NT2/D1 (cell line): ENCODE data around the gene TEX14.

Experiments used
- DNase-seq: peaks from one replicate; pipeline ENCODE4 v3.0.0-alpha.2; 2011; ENCODE audit warnings: low read depth, low spot score
- H3K27me3 ChIP-seq: 2 replicates; pipeline ENCODE4 v1.6.0; 2011; ENCODE audit warnings: mild to moderate bottlenecking; ENCODE audit not compliant: insufficient read length, insufficient read depth
- H3K36me3 ChIP-seq: 2 replicates; pipeline ENCODE4 v1.6.1; 2011; ENCODE audit warnings: mild to moderate bottlenecking, low read length, mixed read lengths; ENCODE audit not compliant: insufficient read depth, insufficient read length
- H3K4me1 ChIP-seq: 2 replicates; pipeline ENCODE4 v1.5.1; 2011; ENCODE audit not compliant: insufficient read depth, insufficient read length
- H3K4me3 ChIP-seq: 2 replicates; pipeline ENCODE4 v1.5.1; 2011; ENCODE audit warnings: low read depth; ENCODE audit not compliant: insufficient read length
- H3K9ac ChIP-seq: 2 replicates; pipeline ENCODE4 v1.6.0; 2011; ENCODE audit warnings: low read depth; ENCODE audit not compliant: insufficient read length
- H3K9me3 ChIP-seq: 2 replicates; pipeline ENCODE4 v1.5.1; 2011; ENCODE audit warnings: mild to moderate bottlenecking, low read length; ENCODE audit not compliant: insufficient read depth
- SUZ12 ChIP-seq: IDR thresholded peaks from 2 replicates; pipeline ENCODE4 v1.6.1; 2011; ENCODE audit not compliant: insufficient read length, insufficient read depth; ENCODE audit errors: extremely low read depth
- YY1 ChIP-seq: IDR thresholded peaks from 2 replicates; pipeline ENCODE4 v1.6.1; 2011; ENCODE audit not compliant: insufficient read length, insufficient read depth
- ZNF274 ChIP-seq: IDR thresholded peaks from 2 replicates; pipeline ENCODE4 v1.6.1; 2011; ENCODE audit warnings: mild to moderate bottlenecking, low read depth, low read length

Gene TEX14

DNA sequence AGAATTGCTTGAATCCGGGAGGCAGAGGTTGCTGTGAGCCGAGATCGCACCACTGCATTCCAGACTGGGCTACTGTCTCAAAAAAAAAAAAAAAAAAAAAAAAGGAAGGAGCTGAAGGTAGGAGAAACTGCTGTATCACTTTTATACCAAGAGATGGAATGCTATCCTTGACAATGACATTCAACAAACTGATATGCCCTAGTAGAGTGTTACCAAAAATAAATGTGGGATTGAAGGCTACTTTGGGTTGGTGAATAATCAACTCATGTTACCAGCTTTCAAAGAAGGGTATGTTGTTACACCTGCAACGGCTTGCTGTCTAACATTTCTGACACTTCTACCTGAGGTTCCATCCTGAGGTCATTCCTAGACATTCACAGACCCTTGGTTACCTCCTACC is 84.9 kb downstream of the TEX14 start:
- H3K9ac ChIP-seq, result no peak overlapping the region
- no peaks in the 10 kb centered on the region for H3K9me3 ChIP-seq
- no peaks in the 10 kb centered on the region for H3K27me3 ChIP-seq
- H3K36me3 ChIP-seq, result no peaks in the 10 kb centered on the region
- no peaks in the 10 kb centered on the region for H3K4me1 ChIP-seq
- TF ChIP-seq YY1 (no peak), SUZ12 (no peak)
- H3K4me3 ChIP-seq, result no peak overlapping the region
- no peak for DNase-seq

DNA sequence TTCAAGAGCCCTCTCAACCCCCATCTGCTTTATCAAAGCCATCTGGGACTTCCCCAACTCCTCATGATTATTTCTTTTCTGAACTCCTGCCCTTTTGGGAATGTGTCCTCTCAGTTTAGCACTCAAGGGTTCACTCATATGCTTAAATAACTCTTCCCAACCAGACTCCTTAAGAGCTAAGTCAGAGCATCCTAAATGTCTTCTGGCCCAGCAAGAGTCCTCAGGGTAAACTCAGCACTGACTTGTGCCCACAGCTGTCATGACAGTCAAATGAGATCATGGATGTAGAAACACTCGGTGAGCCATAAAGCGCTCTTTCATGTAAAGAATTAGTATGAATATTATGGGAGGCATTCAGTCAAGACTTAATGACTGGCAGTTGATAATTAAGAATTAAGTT is 85.9 kb downstream of the TEX14 start:
- H3K4me1 ChIP-seq, result no peaks in the 10 kb centered on the region
- H3K9ac ChIP-seq, result no peak overlapping the region
- no peak for DNase-seq
- no peaks in the 10 kb centered on the region for H3K27me3 ChIP-seq
- no peaks in the 10 kb centered on the region for H3K36me3 ChIP-seq
- TF ChIP-seq ZNF274 (no peak), SUZ12 (no peak), YY1 (no peak)
- H3K9me3 ChIP-seq, result no peaks in the 10 kb centered on the region
- H3K4me3 ChIP-seq, result no peak overlapping the region

DNA sequence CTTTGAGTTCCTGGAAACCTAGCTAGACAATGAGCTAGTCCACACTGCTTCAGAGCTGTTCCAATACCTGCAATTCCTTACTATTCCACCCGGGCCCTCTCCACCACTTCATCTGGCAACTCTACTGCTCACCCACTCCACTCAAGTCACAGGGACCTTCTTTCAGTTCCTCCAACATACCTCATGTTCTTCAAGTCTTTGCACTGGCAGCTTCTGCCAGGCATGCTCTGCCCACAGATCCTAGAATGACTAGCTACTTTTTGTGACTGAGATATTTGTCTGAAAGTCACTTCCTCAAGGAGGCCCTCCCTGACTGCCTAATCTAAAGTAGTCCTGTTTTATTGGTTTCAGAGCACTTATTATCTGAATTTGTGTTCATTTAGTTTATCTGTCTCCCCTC is 86.4 kb downstream of the TEX14 start:
- H3K4me1 ChIP-seq, result no peaks in the 10 kb centered on the region
- no peak for DNase-seq
- H3K9me3 ChIP-seq, result no peaks in the 10 kb centered on the region
- no peaks in the 10 kb centered on the region for H3K36me3 ChIP-seq
- H3K27me3 ChIP-seq, result no peaks in the 10 kb centered on the region
- no peak overlapping the region for H3K4me3 ChIP-seq
- no peak overlapping the region for H3K9ac ChIP-seq
- no peak for TF ChIP-seq ZNF274
- no peak for TF ChIP-seq SUZ12
- TF ChIP-seq YY1, result no peak

DNA sequence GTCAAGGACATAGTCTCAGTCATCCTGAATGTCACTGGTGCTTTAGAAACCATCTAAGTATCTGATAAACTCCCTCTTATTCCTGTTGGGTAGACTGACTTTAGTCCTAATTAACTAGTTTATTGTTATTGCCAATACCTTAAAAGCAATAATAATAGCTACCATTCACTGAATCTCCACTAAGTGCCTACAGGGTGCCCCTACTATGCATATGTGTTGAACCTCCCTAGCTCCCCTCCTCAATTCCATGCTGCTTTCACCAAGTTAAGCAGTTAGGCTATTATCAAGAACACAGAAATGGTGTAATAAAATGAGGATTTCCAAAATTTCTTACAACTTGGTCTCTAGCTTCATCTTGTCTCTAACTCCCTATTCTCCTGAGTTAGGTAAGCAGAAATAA is 89.9 kb downstream of the TEX14 start:
- H3K4me1 ChIP-seq, result no peaks in the 10 kb centered on the region
- H3K36me3 ChIP-seq, result no peaks in the 10 kb centered on the region
- no peak overlapping the region for H3K9ac ChIP-seq
- no peaks in the 10 kb centered on the region for H3K9me3 ChIP-seq
- H3K27me3 ChIP-seq, result no peaks in the 10 kb centered on the region
- no peak for DNase-seq
- no peak overlapping the region for H3K4me3 ChIP-seq
- TF ChIP-seq YY1 (no peak), SUZ12 (no peak), ZNF274 (no peak)

DNA sequence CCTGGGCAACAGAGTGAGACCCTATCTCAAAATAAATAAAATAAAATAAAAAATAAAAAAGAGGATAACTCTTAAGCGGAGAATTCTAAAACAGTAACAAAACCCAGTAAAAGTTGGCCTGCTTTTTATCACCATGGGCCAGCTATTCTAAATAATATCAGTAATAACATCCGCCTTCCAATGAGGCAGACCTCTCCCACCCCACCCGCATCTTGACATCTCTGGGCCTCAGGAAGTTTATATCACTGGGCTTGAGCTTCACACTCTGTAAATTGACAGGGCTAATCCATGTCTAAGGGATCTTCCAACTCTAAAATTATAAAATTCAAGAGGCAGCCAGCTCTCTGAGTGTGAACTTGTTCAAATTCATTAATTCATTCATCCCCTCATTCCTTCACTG is 94.5 kb downstream of the TEX14 start:
- Histone ChIP-seq H3K9ac (no peak overlapping the region), H3K27me3 (no peaks in the 10 kb centered on the region), H3K36me3 (no peaks in the 10 kb centered on the region), H3K4me1 (no peaks in the 10 kb centered on the region), H3K4me3 (no peak overlapping the region), H3K9me3 (no peaks in the 10 kb centered on the region)
- DNase-seq, result no peak
- no peak for TF ChIP-seq YY1

DNA sequence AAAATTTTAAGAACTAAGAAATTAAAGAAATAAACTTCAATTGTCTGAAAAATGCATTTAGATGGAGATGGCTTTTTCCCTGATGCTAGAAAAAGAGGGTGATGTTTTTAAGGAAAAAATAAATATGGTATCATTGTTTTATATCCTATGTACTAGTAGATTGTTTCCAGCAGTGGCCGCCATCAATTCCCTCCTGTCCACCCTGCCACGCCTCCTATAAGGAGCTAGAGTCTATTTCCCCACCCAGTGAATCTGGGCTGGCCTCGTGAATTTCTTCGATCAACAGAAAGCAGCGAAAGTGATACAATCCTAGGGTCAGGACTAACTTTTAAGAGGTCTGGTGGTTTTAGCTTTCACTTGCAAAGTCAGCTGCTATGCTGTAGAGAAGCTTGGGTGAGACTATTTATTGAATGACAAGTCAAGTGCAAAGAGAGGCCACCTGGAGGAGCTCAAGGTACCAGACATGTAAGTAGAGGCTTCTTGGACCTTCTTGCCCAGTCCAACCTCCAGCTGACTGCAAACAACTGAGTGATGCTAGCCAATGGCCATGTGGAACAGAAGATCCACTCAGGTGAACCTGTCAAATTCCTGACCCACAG is 96.6 kb downstream of the TEX14 start:
- TF ChIP-seq ZNF274, result no peak
- no peak for TF ChIP-seq YY1
- no peak for TF ChIP-seq SUZ12
- Histone ChIP-seq H3K27me3 (no peaks in the 10 kb centered on the region), H3K9me3 (no peaks in the 10 kb centered on the region), H3K36me3 (no peaks in the 10 kb centered on the region), H3K4me3 (no peak overlapping the region), H3K4me1 (no peaks in the 10 kb centered on the region), H3K9ac (no peak overlapping the region)
- DNase-seq, result no peak

DNA sequence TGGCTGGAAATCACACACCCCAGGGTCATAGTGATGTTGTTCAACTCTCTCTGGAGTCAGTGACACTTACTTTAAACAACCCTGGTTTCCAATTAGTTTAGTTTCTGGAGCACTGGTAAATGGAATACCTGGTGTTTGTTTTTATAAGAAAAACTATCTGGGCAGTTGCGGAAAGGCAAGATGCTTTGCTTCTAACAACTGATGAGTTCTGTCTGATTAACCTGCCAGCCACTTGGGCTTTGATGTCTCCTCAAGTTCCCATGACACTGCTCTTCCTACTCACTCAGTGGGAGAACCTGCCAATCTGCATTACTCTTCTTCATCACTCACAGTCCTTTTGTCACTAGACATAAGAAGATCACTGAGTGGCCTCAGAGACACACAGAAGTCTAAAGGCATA is 98.7 kb downstream of the TEX14 start:
- Histone ChIP-seq H3K4me3 (no peak overlapping the region), H3K36me3 (no peaks in the 10 kb centered on the region), H3K9ac (no peak overlapping the region), H3K4me1 (no peaks in the 10 kb centered on the region), H3K27me3 (no peaks in the 10 kb centered on the region), H3K9me3 (no peaks in the 10 kb centered on the region)
- no peak for DNase-seq
- TF ChIP-seq SUZ12 (no peak), ZNF274 (no peak), YY1 (no peak)

DNA sequence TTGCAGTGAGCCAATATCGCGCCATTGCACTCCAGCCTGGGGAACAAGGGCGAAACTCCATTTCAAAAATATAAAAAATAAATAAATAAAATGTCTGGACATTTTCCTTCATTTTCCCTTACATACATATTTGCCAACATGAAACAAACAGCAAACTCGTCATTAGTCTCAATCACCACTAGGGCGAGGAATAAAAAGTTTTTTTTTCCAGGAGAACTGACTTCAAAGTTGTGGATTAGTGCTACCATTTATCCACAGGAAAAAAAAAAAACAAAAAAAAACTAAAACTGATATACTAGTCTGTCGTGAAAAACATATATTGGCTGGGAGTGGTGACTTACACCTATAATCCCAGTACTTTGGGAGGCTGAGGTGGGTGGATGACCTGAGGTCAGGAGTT is 100.4 kb downstream of the TEX14 start:
- Histone ChIP-seq H3K9ac (no peak overlapping the region), H3K9me3 (no peaks in the 10 kb centered on the region), H3K27me3 (no peaks in the 10 kb centered on the region), H3K4me3 (no peak overlapping the region), H3K4me1 (no peaks in the 10 kb centered on the region), H3K36me3 (no peaks in the 10 kb centered on the region)
- TF ChIP-seq YY1 (no peak), SUZ12 (no peak), ZNF274 (no peak)
- no peak for DNase-seq
